Myocyte (in vitro differentiated cells): Measurements from ENCODE around the gene ABCA4. TPM values are rescaled to one million over a fixed set of nuclear protein-coding genes. Genes with fewer than 3 reads are reported as not detected.
"Not testable (repeated sequence)": the region's sequence is repeated elsewhere in the genome, so short reads cannot be mapped to it uniquely, and the experiment has no call there.

Source experiments
- DNase-seq: peaks from one replicate; pipeline ENCODE4 v3.0.0-alpha.2; 2012; ENCODE audit warnings: low read depth
- total RNA-seq: library from RNA; depleted of rRNA; stranded (reverse); fragments of >200 nt; gene quantifications from 2 replicates; pipeline ENCODE4 v1.2.3, GENCODE V29; 2014

Gene ABCA4
- total RNA-seq, 1 donor from 2014 or later = 0.08 TPM

DNA sequence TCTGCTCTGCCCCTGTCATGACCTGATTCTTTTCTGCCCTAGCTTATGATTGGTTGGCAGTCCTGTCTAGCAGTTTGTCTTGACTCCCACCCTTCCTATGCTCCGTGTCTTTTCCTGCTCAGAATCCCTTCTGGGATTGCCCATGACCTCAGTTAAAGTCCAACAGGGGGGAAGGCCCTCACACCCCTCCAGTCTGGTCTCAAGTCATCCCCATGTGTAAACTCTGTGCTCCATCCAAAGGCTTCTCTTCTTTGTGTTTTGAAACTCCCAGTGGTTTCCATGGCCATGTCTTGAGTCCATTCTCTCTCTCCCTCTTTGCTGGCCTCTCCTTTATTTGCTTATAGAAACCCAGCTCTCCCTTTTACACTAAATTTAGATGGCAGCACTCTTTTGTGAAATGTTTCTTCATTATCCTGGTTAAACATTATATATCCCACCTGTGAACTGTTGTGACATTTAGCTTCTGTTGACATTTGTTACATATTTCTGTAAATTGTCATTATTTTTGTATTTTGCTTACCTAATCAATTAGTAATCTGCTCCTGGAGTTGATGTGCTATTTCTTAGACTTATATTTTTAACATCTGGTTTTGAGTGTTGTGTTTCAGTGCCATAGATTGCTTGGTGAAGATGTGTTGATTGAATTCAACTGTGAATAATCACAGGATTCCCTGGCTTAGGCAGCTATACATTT, 162.8 kb downstream of the ABCA4 start:
- DNase-seq = no peak

DNA sequence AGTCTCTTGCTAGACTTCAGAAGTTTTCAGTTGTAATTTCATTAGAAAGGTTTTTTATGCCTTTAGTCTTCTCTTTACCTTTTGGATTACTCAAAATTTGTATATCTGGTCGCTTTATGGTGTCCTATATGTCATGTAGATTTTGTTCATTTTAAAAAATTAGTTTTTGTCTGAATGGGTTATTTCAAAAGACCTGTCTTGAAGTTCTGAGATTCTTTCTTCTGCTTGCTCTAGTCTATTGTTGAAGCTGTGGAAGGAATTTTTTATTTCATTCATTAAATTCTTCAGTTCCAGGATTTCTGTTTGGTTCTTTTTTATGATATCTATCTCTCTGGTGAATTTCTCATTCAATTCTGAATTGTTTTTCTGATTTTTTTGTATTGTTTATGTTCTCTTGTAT, 165.2 kb downstream of the ABCA4 start:
- DNase-seq = no peak

DNA sequence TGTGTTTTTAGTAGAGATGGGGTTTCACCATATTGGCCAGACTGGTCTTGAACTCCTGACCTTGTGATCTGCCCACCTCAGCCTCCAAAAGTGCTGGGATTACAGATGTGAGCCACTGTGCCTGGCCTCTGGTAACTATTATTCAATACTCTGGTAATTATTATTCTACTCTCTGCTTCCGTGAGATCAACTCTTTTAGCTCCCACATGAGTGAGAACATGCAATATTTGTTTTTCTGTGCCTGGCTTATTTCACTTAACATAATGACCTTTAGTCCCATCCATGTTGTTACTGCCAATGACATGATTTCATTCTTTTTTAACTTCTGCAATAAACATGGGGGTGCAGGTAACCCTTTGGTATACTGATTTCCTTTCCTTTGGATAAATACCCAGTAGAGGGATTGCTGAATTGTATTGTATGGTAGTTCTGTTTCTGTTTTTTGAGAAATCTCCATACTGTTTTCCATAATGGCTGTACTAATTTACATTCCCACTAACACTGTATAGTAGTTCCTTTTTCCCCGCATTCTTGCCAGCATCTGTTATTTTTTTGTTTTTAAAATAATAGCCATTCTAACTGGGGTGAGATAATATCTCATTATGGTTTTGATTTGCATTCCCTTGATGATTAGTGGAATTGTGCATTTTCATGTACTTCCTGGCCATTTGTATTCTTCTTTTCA, 173.8 kb downstream of the ABCA4 start:
- not testable (repeated sequence) for DNase-seq

Other genes starting within 250 kb of the ABCA4 start
- gene DNTTIP2, start 241.9 kb downstream of the ABCA4 start, total RNA-seq = 40.6 and 41.3 TPM in 2 replicates
- gene GCLM, start 211.7 kb downstream of the ABCA4 start, total RNA-seq = 9.0 and 11.2 TPM in 2 replicates
- gene ARHGAP29, start 116.4 kb upstream of the ABCA4 start, total RNA-seq = 4.4 and 5.7 TPM in 2 replicates